ENCODE results near the gene ZSWIM1. TPM values are rescaled to one million over a fixed set of nuclear protein-coding genes. Genes with fewer than 3 reads are reported as not detected.

Gene ZSWIM1
- total RNA-seq, 1 experiment from 2014 or later, result 13.0 TPM

- POLR2A ChIA-PET, result no interaction called here
- no peaks in the 10 kb centered on the region for H4K20me1 ChIP-seq (ENCODE audit: insufficient read depth)
- RAD21 ChIA-PET (ENCODE audit: low non-redundant PET in 1 of 2, low total read pairs in 2 of 2, uncharacterized antibody in 2 of 2, unreplicated experiment in 2 of 2), result no interaction called here
- DNase-seq (ENCODE audit: low read depth, low spot score) (no peak), ATAC-seq (no peak)
- peaks cover 0 to 2% of the 10 kb centered on the region in 2 experiments; a peak in 2 of 4 replicates for H3K36me3 ChIP-seq (ENCODE audit: control insufficient read depth in 1 of 2, insufficient read depth in 2 of 2, low read length in 2 of 2)
- H3K4me3 ChIP-seq (replicated peaks in 1 of 2; ENCODE audit: low read depth in 1 of 2, low read length in 2 of 2), result no peak overlapping the region
- H3K9ac ChIP-seq (ENCODE audit: low read length), result no peak overlapping the region
- no peak overlapping the region for H2AFZ ChIP-seq (ENCODE audit: low read depth, low read length, poor library complexity, severe bottlenecking)
- no peaks in the 10 kb centered on the region for H3K9me3 ChIP-seq (ENCODE audit: control insufficient read depth in 1 of 2, insufficient read depth in 1 of 2, low read depth in 1 of 2, low read length in 2 of 2)
- TF ChIP-seq ELF1 (IDR thresholded peaks at IDR 0.05; ENCODE audit: borderline replicate concordance, low read depth) (no peak), CTCF (IDR thresholded peaks at IDR 0.05 in 2 of 3, conservative IDR thresholded peaks at IDR 0.05 in 1 of 3; ENCODE audit: borderline replicate concordance in 1 of 3, insufficient read depth in 1 of 3, low read depth in 2 of 3, low read length in 2 of 3) (no peak), POLR2AphosphoS5 (IDR thresholded peaks at IDR 0.05; ENCODE audit: low read depth, low read length) (no peak), ZNF274 (IDR thresholded peaks at IDR 0.05; ENCODE audit: low read depth, low read length) (no peak), ZBTB33 (IDR thresholded peaks at IDR 0.05; ENCODE audit: extremely low read depth, insufficient replicate concordance, low read length) (no peak), CEBPB (IDR thresholded peaks at IDR 0.05; ENCODE audit: low read depth) (no peak), SRF (IDR thresholded peaks at IDR 0.05; ENCODE audit: low read depth) (no peak), EZH2 (IDR thresholded peaks at IDR 0.05) (no peak)
- H3K4me2 ChIP-seq (ENCODE audit: low read length), result no peak overlapping the region
- H3K27ac ChIP-seq (ENCODE audit: low read depth, low read length), result no peak overlapping the region
- H3K27me3 ChIP-seq (ENCODE audit: insufficient read depth, low read length), result no peaks in the 10 kb centered on the region
- CTCF ChIA-PET, result no interaction called here
- H3K4me1 ChIP-seq (ENCODE audit: control insufficient read depth in 1 of 2, insufficient read depth in 2 of 2, low read length in 2 of 2), result no peaks in the 10 kb centered on the region
- no peaks in the 10 kb centered on the region for H3K79me2 ChIP-seq (ENCODE audit: insufficient read depth, low read length)
- no peaks in the 10 kb centered on the region for H3K9me2 ChIP-seq (ENCODE audit: insufficient read depth)
- intact Hi-C loops (cut with micrococcal nuclease), result no loop called here
- BruUV-seq (replicated peaks), result no TSS peak
Measured at GRCh38 chr20:45848969-45849582, 32.0 kb upstream of the ZSWIM1 start.

Data from HCT116 (cell line).